Epithelial cell of proximal tubule (primary cell): Measurements from ENCODE around the gene ZNRF2. TPM values are rescaled to one million over a fixed set of nuclear protein-coding genes. Genes with fewer than 3 reads are reported as not detected.
A peak's percentile ranks its signal among the peaks of the same experiment; 100 is the strongest.
"Not testable (repeated sequence)": the region's sequence is repeated elsewhere in the genome, so short reads cannot be mapped to it uniquely, and the experiment has no call there.

ENCODE experiments used
- DNase-seq: peaks from one replicate; pipeline ENCODE4 v3.0.0-alpha.2; 2011; ENCODE audit warnings: low read depth
- H3K4me3 ChIP-seq: 2 replicates; pipeline ENCODE4 v1.5.1; 2011; ENCODE audit warnings: low read depth, mild to moderate bottlenecking, low read length
- CTCF ChIP-seq: conservative IDR thresholded peaks from 2 replicates; pipeline ENCODE4 v1.5.1; 2012; ENCODE audit warnings: low read depth, mild to moderate bottlenecking, low read length
- total RNA-seq: library from RNA; depleted of rRNA; stranded (reverse); fragments of >200 nt; gene quantifications from 2 replicates; pipeline ENCODE4 v1.2.3, GENCODE V29; 2015

Gene ZNRF2
- total RNA-seq, 1 donor from 2014 or later = 16.5 TPM

GRCh38 chr7:30280631-30281030 is 3.8 kb upstream of the ZNRF2 start:
- H3K4me3 ChIP-seq = no peak overlapping the region
- no peak for TF ChIP-seq CTCF
- DNase-seq = no peak

- no peak for TF ChIP-seq CTCF
- H3K4me3 ChIP-seq = no peak overlapping the region
- no peak for DNase-seq
Measured at GRCh38 chr7:30281263-30281662, 3.1 kb upstream of the ZNRF2 start.

GRCh38 chr7:30281791-30282190 is 2.6 kb upstream of the ZNRF2 start:
- no peak overlapping the region for H3K4me3 ChIP-seq
- no peak for DNase-seq
- TF ChIP-seq CTCF = no peak

- H3K4me3 ChIP-seq = no peak overlapping the region
- no peak for DNase-seq
- no peak for TF ChIP-seq CTCF
Measured at GRCh38 chr7:30282735-30283134, 1.7 kb upstream of the ZNRF2 start.

- TF ChIP-seq CTCF = no peak
- no peak for DNase-seq
- peak overlapping the region; percentile 80 for H3K4me3 ChIP-seq
Measured at GRCh38 chr7:30285067-30285535, 704 bp downstream of the ZNRF2 start.

- no peak for TF ChIP-seq CTCF
- no peak for DNase-seq
- H3K4me3 ChIP-seq = peak overlapping the region; percentile 80
Measured at GRCh38 chr7:30285536-30286284, 1.3 kb downstream of the ZNRF2 start.

GRCh38 chr7:30286749-30287148 is 2.4 kb downstream of the ZNRF2 start:
- DNase-seq = no peak
- H3K4me3 ChIP-seq = peak overlapping the region; percentile 80
- no peak for TF ChIP-seq CTCF

GRCh38 chr7:30287625-30288024 is 3.2 kb downstream of the ZNRF2 start:
- peak overlapping the region; percentile 45 for H3K4me3 ChIP-seq
- DNase-seq = not testable (repeated sequence)

GRCh38 chr7:30289634-30290033 is 5.2 kb downstream of the ZNRF2 start:
- not testable (repeated sequence) for H3K4me3 ChIP-seq, DNase-seq

- not testable (repeated sequence) for DNase-seq
- peak overlapping the region; percentile 9 for H3K4me3 ChIP-seq
Measured at GRCh38 chr7:30290317-30290716, 5.9 kb downstream of the ZNRF2 start.
